NB4 (cell line): ENCODE measurements around the gene PRR36.

ENCODE experiments used
- CTCF ChIP-seq: IDR thresholded peaks from one replicate; pipeline ENCODE4 v1.5.1; 2012; ENCODE audit warnings: low read depth, low read length
- MAX ChIP-seq: IDR thresholded peaks from 2 replicates; pipeline ENCODE4 v1.6.1; 2011; ENCODE audit warnings: low read depth, low read length
- MYC ChIP-seq: IDR thresholded peaks from 2 replicates; pipeline ENCODE4 v1.6.1; 2011; ENCODE audit warnings: low read depth, low read length
- POLR2A ChIP-seq: IDR thresholded peaks from 2 replicates; pipeline ENCODE4 v1.6.1; 2011; ENCODE audit warnings: mild to moderate bottlenecking; ENCODE audit not compliant: insufficient read length; ENCODE audit errors: extremely low read depth

- TF ChIP-seq CTCF = no peak
- TF ChIP-seq MAX = peak; percentile 86
- TF ChIP-seq POLR2A = no peak
- TF ChIP-seq MYC = peak; percentile 75
These were observed 5.6 kb upstream of the PRR36 start for GRCh38 chr19:7879836-7880235.
